MCF 10A (cell line): ENCODE results near the gene YWHAE. TPM values are rescaled to one million over a fixed set of nuclear protein-coding genes. Genes with fewer than 3 reads are reported as not detected.
A peak's percentile ranks its signal among the peaks of the same experiment; 100 is the strongest.
"Not testable (repeated sequence)": the region's sequence is repeated elsewhere in the genome, so short reads cannot be mapped to it uniquely, and the experiment has no call there.

Experiments
- BruUV-seq: library from RNA; stranded (reverse); fragments of 400-500 nt; replicated peaks from 2 replicates; lab custom pipeline; 2021; lab: Mats Ljungman, UMichigan
- CTCF ChIA-PET: fragments of 300-600 bp; sonication (Branson Sonifier 250); formaldehyde crosslinking; extraction: SDS; loops from one replicate; lab custom pipeline; 2021; ENCODE audit warnings: antibody characterized with exemption, inconsistent platforms; lab: Yijun Ruan, JAX
- POLR2A ChIA-PET: fragments of 300-600, 350-650 bp; sonication (Branson Sonifier 250); formaldehyde crosslinking; extraction: SDS; loops from one replicate; lab custom pipeline; 2020; ENCODE audit warnings: antibody characterized with exemption, inconsistent platforms; lab: Yijun Ruan, JAX
- DNase-seq: peaks from one replicate; pipeline ENCODE4 v3.0.0-alpha.2; 2018; ENCODE audit not compliant: unreplicated experiment
- H3K27ac Mint-ChIP-seq: one replicate; pipeline ENCODE4 v1.8.0; 2022; ENCODE audit warnings: mild to moderate bottlenecking, low read depth, mixed read lengths; ENCODE audit not compliant: unreplicated experiment
- H3K27me3 Mint-ChIP-seq: one replicate; pipeline ENCODE4 v1.8.0; 2022; ENCODE audit warnings: mixed read lengths; ENCODE audit not compliant: insufficient read depth, unreplicated experiment
- H3K36me3 Mint-ChIP-seq: one replicate; pipeline ENCODE4 v1.8.0; 2022; ENCODE audit warnings: mild to moderate bottlenecking, moderate library complexity, mixed read lengths; ENCODE audit not compliant: insufficient read depth, unreplicated experiment
- H3K4me1 Mint-ChIP-seq: one replicate; pipeline ENCODE4 v1.8.0; 2022; ENCODE audit warnings: mixed read lengths; ENCODE audit not compliant: insufficient read depth, unreplicated experiment
- H3K4me3 Mint-ChIP-seq: one replicate; pipeline ENCODE4 v1.8.0; 2022; ENCODE audit warnings: mild to moderate bottlenecking, moderate library complexity, mixed read lengths; ENCODE audit not compliant: unreplicated experiment
- H3K9me3 Mint-ChIP-seq: one replicate; pipeline ENCODE4 v1.8.0; 2022; ENCODE audit warnings: mixed read lengths; ENCODE audit not compliant: unreplicated experiment
- CTCF ChIP-seq: fragments of 200-600 bp; IDR thresholded peaks from one replicate; pipeline ENCODE4 v1.8.0; 2022; ENCODE audit warnings: antibody characterized with exemption, mild to moderate bottlenecking; ENCODE audit not compliant: unreplicated experiment
- intact Hi-C: fragments of 100-400 bp; cut with micrococcal nuclease; formaldehyde crosslinking; loops from 2 replicates; pipeline ENCODE4 v1.14.1; 2022
- total RNA-seq: library from RNA; stranded (reverse); gene quantifications from 2 replicates; pipeline ENCODE4 v1.2.3, GENCODE V29; 2022

YWHAE gene
- total RNA-seq, 1 experiment from 2014 or later: 813 TPM

- Mint-ChIP-seq H3K27me3 (no peaks in the 10 kb centered on the region), H3K4me3 (no peak overlapping the region), H3K27ac (no peak overlapping the region), H3K9me3 (no peaks in the 10 kb centered on the region), H3K4me1 (peaks cover 23% of the 10 kb centered on the region), H3K36me3 (peaks cover 85% of the 10 kb centered on the region)
- POLR2A ChIA-PET: no interaction called here
- no peak for TF ChIP-seq CTCF
- intact Hi-C loops: no loop called here
- no peak for DNase-seq
- CTCF ChIA-PET: no interaction called here
- BruUV-seq: TSS peak; percentile 43
These were observed 21.0 kb upstream of the YWHAE start for GRCh38 chr17:1420981-1421380.

GRCh38 chr17:1420163-1420562 lies 20.1 kb upstream of the YWHAE start:
- CTCF ChIA-PET: interaction anchor here (0.6 kb wide), 1 partner anchor 1530 kb away, joined by 3 read pairs; no protein-coding TSS in a partner anchor
- BruUV-seq: no TSS peak
- DNase-seq: no peak
- POLR2A ChIA-PET: no interaction called here
- TF ChIP-seq CTCF: no peak
- Mint-ChIP-seq H3K27ac (no peak overlapping the region), H3K4me3 (no peak overlapping the region), H3K36me3 (peaks cover 78% of the 10 kb centered on the region), H3K9me3 (no peaks in the 10 kb centered on the region), H3K27me3 (no peaks in the 10 kb centered on the region), H3K4me1 (peaks cover 23% of the 10 kb centered on the region)
- intact Hi-C loops: no loop called here

- H3K9me3 Mint-ChIP-seq, intact Hi-C loops, H3K27ac Mint-ChIP-seq, BruUV-seq, H3K4me3 Mint-ChIP-seq, H3K27me3 Mint-ChIP-seq, DNase-seq: not testable (repeated sequence)
- peaks cover 63% of the 10 kb centered on the region for H3K36me3 Mint-ChIP-seq
- CTCF ChIA-PET: interaction anchor here (0.6 to 1.2 kb wide), 2 partner anchors 28 to 56 kb away, joined by 3 to 4 read pairs; no protein-coding TSS in a partner anchor
- peaks cover 21% of the 10 kb centered on the region for H3K4me1 Mint-ChIP-seq
- POLR2A ChIA-PET: interaction anchor here (0.8 to 1.3 kb wide), 2 partner anchors 21 to 685 kb away, joined by 3 read pairs; no protein-coding TSS in a partner anchor
These were observed 18.5 kb upstream of the YWHAE start for GRCh38 chr17:1418476-1418875.

GRCh38 chr17:1416414-1416813 lies 16.4 kb upstream of the YWHAE start:
- no TSS peak for BruUV-seq
- Mint-ChIP-seq H3K36me3 (peaks cover 44% of the 10 kb centered on the region), H3K4me1 (peaks cover 9% of the 10 kb centered on the region), H3K27me3 (no peaks in the 10 kb centered on the region), H3K27ac (no peak overlapping the region), H3K4me3 (no peak overlapping the region), H3K9me3 (peaks cover 6% of the 10 kb centered on the region)
- DNase-seq: no peak
- CTCF ChIA-PET: no interaction called here
- TF ChIP-seq CTCF: no peak
- intact Hi-C loops: no loop called here
- POLR2A ChIA-PET: interaction anchor here (1.2 kb wide), 1 partner anchor 17 kb away, joined by 4 read pairs; the partner anchor contains the start of gene YWHAE
